Dendritic cell treated with granulocyte-macrophage colony-stimulating factor and Interleukin-4, amounts not matched to agents 40 ng/mL and 50 ng/mL, for 4 days (primary cell): ENCODE results near the gene TLR7.

Source experiments
- H3K27ac Mint-ChIP-seq: one replicate; pipeline ENCODE4 v1.8.0; 2022; ENCODE audit warnings: mild to moderate bottlenecking, mixed read lengths
- H3K27me3 Mint-ChIP-seq: one replicate; pipeline ENCODE4 v1.8.0; 2022; ENCODE audit warnings: mild to moderate bottlenecking, mixed read lengths
- H3K36me3 Mint-ChIP-seq: one replicate; pipeline ENCODE4 v1.8.0; 2022; ENCODE audit warnings: low read depth, mixed read lengths
- H3K4me1 Mint-ChIP-seq: one replicate; pipeline ENCODE4 v1.8.0; 2022; ENCODE audit warnings: low read depth, mixed read lengths
- H3K4me3 Mint-ChIP-seq: one replicate; pipeline ENCODE4 v1.8.0; 2022; ENCODE audit warnings: mild to moderate bottlenecking, moderate library complexity, mixed read lengths
- H3K9me3 Mint-ChIP-seq: one replicate; pipeline ENCODE4 v1.8.0; 2022; ENCODE audit warnings: mixed read lengths
- intact Hi-C: fragments of 100-400 bp; cut with micrococcal nuclease; formaldehyde crosslinking; loops from one replicate; pipeline ENCODE4 v1.15.0; 2022

Gene TLR7

DNA sequence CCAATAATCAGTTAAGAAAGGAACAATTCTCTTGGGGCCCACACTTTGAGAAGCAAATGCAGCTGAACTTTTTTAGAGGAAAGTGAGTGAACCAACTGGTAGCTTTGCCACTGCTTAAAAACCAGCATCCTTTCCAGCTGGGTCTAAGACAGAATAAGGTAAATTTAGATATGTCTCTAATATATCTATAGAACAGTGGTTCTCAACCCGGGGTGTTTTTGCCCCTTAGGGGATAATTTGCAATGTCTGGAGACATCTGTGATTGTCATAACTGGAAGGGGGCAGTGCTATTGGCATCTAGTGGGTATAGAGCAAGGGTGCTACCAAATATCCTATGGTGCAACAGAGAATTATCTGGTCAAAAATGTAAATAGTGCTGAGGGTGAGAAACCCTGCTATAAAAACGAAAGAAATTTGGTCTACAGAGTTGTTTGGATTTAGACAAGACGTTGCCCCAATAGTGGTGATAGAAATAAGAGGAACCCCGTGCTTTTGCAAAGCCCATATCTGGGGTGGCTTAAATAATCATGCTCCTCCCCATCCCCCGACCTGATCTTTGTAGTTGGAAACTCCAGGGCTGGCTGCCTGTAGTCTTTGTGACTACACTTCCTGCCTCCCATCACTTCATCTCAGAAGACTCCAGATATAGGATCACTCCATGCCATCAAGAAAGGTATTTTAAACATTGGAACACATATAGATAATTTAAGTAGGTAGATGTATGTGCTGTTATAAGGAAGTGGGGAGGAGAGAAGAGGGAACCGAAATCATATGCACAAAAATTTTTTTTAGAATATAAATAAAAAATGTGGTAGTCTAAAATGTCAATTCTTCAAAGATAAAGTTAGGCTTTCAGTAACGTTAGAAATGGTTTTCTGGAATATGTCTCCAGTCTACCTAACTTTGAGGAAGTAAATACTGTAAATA, at the start of gene TLR7:
Gene TLR7, plus strand, starts transcription at position 622 of the 927 bp plus-strand sequence. CDS start 507 bp downstream, outside the sequence.
- H3K36me3 Mint-ChIP-seq = no peaks in the 10 kb centered on the region
- peak within 1 kb of the TSS; percentile 65 for H3K27ac Mint-ChIP-seq
- H3K27me3 Mint-ChIP-seq = no peaks in the 10 kb centered on the region
- H3K4me3 Mint-ChIP-seq = peak within 1 kb of the TSS; percentile 51
- intact Hi-C loops = no loop called here
- peaks cover 35% of the 10 kb centered on the region for H3K4me1 Mint-ChIP-seq
- peaks cover 8% of the 10 kb centered on the region for H3K9me3 Mint-ChIP-seq

DNA sequence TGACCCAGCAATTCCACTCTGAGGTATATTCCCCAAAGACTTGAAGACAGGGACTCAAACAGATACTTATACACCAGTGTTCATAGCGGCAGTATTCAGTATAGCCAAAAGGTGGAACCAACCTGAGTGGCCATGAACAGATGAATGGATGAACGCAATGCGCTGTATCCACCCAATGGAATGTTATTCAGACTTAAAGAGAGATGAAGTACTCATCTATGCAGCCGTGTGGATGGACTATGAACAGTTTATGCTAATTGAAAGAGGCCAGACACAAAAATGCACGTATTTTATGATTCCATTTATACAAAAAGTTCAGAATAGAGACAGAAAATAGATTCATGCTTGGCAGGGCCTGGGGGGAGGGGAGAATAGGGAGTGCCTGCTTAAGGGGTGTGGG, 49.3 kb upstream of the TLR7 start:
- Mint-ChIP-seq H3K4me3 (no peak overlapping the region), H3K27ac (no peak overlapping the region), H3K4me1 (no peaks in the 10 kb centered on the region), H3K9me3 (no peaks in the 10 kb centered on the region), H3K36me3 (peaks cover 28% of the 10 kb centered on the region), H3K27me3 (no peaks in the 10 kb centered on the region)
- intact Hi-C loops = no loop called here

DNA sequence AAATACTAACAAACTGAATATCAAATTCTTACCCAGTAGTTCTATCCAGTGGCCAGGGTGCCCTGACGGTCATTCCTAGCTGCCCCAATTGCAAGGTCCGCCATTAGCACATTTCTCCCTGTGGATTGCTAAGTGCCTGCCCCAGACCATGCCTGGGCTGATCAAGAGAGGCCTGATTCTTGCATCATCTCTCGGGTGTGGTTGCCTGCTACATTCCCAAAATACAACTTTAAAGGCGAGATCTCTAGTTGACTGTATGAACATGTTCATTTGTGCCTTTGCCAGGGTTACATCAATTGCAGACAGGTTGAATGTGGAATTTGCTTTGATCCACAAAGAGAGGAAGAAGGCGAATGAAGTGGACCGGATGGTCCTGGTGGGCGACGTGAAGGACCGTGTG, 47.6 kb upstream of the TLR7 start:
- Mint-ChIP-seq H3K27ac (no peak overlapping the region), H3K36me3 (peaks cover 32% of the 10 kb centered on the region), H3K9me3 (no peaks in the 10 kb centered on the region), H3K4me1 (no peaks in the 10 kb centered on the region), H3K4me3 (no peak overlapping the region), H3K27me3 (no peaks in the 10 kb centered on the region)
- intact Hi-C loops = no loop called here

DNA sequence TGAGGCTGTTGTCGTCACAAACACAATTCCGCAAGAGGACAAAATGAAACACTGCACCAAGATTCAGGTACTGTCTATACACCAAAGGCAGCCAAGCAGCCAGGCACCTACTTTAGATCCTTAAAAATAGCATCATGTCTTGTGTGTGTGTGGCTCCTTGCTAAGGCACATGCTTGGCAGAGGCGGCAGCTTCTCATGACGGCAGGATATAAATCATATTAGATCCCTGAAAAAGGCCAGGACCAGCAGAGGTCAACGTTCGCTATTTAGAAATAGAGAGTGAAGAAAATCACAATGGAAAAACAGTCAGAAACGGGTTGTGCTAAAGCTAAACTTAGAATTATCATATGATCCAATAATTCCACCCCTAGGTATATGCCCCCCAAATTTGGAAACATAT, 46.1 kb upstream of the TLR7 start:
- H3K9me3 Mint-ChIP-seq = no peaks in the 10 kb centered on the region
- no peak overlapping the region for H3K4me3 Mint-ChIP-seq
- H3K4me1 Mint-ChIP-seq = peaks cover 5% of the 10 kb centered on the region
- intact Hi-C loops = no loop called here
- H3K27me3 Mint-ChIP-seq = no peaks in the 10 kb centered on the region
- peaks cover 45% of the 10 kb centered on the region for H3K36me3 Mint-ChIP-seq
- H3K27ac Mint-ChIP-seq = no peak overlapping the region

DNA sequence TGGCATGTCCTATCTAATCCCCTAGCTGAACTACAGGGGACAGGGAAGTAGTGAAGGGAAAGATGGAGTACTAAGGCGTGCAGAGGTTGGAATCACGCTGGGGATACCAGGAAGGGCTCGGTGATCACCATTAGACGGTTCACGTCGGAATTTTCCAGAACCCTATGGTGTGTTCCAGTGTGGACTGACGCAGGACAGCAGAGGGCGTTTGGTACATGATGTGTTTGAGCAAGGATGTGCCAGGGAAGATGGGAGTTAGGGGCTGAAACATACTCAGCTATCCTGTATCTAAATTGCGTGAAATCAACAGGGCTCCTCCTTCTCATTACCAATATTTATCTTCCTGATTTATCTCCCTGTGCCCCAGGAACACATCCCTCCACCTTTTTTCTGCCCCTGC, 41.9 kb upstream of the TLR7 start:
- peaks cover 34% of the 10 kb centered on the region for H3K36me3 Mint-ChIP-seq
- no peak overlapping the region for H3K4me3 Mint-ChIP-seq
- peaks cover 5% of the 10 kb centered on the region for H3K4me1 Mint-ChIP-seq
- intact Hi-C loops = no loop called here
- H3K9me3 Mint-ChIP-seq = no peaks in the 10 kb centered on the region
- peaks cover 3% of the 10 kb centered on the region for H3K27me3 Mint-ChIP-seq
- no peak overlapping the region for H3K27ac Mint-ChIP-seq

DNA sequence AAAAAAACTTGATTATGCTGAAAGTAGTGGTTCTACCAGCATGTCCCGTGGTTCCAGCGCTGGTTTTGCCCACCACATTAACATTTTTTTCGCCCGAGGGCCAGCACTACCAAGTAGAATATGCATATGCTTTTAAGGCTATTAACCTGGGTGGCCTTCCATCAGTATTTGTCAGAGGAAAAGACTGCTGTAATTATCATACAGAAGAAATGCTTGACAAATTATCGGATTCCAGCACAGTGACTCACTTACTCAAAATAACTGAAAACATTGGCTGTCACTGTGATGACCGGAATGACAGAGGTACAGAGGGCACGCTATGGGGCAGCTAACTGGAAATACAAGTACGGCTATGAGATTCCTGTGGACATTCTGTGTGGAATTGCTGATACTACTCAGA, 41.1 kb upstream of the TLR7 start:
- H3K4me1 Mint-ChIP-seq = peaks cover 5% of the 10 kb centered on the region
- H3K27me3 Mint-ChIP-seq = peaks cover 3% of the 10 kb centered on the region
- H3K4me3 Mint-ChIP-seq = no peak overlapping the region
- intact Hi-C loops = no loop called here
- no peaks in the 10 kb centered on the region for H3K9me3 Mint-ChIP-seq
- H3K27ac Mint-ChIP-seq = no peak overlapping the region
- H3K36me3 Mint-ChIP-seq = peaks cover 29% of the 10 kb centered on the region

DNA sequence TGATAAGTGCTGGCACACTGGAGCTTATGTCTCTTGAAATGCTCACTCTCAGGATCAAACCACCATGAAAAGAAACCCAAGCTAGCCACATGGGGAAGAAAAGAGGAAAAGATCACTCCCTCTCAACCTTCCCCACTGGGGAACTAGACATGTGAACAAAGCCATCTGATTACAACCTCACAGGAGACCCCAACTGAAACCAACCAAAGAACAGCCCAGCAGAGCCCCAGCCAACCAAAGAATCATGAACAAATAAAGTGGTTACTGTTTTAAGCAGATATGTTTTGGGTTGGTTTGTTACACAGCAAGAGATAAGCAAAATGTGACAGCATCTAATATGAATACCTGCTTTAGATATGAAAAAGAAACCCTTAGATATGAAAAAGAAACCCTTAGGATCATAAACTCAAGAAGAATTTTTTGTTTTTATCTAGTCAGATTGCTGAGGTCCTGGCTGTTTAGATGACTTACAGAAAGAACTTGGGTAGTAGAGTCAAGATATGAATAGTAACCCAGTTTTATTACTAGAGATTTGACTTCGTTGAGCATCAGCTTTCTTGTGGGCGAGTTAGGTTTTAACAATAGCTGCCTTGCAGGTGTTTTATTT, 23.7 kb upstream of the TLR7 start:
- Mint-ChIP-seq H3K36me3 (no peaks in the 10 kb centered on the region), H3K9me3 (no peaks in the 10 kb centered on the region), H3K4me3 (no peak overlapping the region), H3K4me1 (no peaks in the 10 kb centered on the region), H3K27me3 (peaks cover 3% of the 10 kb centered on the region), H3K27ac (no peak overlapping the region)
- intact Hi-C loops = no loop called here

DNA sequence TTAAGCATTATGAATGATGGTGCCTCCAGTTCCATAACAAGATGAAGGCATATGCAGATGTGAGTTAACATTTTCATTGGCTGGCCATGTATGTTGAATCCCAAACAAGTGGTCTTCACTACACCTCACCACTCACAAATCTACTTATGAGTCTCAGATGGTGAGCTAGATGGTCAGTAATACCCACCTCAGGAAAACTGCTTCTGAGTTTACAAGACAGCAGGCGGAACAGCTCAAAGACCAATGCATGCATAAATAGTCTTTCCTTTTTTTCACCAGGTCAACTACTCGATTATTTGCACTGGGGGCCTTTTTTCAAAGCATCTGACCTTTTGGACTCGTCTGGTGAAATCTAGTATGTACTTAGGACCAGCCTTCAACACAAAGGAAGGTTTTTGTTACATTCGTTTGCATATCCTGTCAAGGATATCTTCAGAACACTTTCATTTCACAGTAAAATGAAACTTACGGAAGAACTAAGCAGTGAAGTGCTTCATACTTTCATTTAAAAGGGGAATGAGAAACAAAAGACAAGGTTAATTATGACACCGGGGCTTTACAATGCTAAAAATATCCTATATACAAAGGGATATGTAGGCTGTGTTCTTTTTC, 23.1 kb upstream of the TLR7 start:
- Mint-ChIP-seq H3K4me3 (no peak overlapping the region), H3K36me3 (no peaks in the 10 kb centered on the region), H3K9me3 (no peaks in the 10 kb centered on the region), H3K27ac (no peak overlapping the region), H3K4me1 (no peaks in the 10 kb centered on the region), H3K27me3 (no peaks in the 10 kb centered on the region)
- intact Hi-C loops = no loop called here

DNA sequence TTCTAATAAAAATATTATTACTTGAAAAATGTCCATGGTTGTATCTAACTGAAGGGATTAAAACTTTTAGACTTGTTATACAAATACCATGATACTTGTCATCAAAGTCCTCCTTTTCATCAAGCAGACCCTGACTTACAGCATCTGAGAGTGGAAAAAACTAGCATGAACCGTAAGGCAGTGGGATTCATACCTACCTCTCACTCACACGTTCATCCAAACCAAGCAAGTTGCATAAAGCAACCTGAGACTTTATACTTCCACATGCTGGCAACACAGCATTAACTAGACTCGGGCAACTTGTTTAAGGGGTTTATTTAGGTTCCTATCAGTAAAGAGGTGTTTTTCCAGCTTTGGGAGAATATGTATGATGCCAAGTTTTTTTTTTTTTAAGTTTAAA, 22.6 kb upstream of the TLR7 start:
- Mint-ChIP-seq H3K4me1 (no peaks in the 10 kb centered on the region), H3K27me3 (no peaks in the 10 kb centered on the region), H3K36me3 (no peaks in the 10 kb centered on the region), H3K27ac (no peak overlapping the region), H3K4me3 (no peak overlapping the region), H3K9me3 (no peaks in the 10 kb centered on the region)
- intact Hi-C loops = no loop called here

DNA sequence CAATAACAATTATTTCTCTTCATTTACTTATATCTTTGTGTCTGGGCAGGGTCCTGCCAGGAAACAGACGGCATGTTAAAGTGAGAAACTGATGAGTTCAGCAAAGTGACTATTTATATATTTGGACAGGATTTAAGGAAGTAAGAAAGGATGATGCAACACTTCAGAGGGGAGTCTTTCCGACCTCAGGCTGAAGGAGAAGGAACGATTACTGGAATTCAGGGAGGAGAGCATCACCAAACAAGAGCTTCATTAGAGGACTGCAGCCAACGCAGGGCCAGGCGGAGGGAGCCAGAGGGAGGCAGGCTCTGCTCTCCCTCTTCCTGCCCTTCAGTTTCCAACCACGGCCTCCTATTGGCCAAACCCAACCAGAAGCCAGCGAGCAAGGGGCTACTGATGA, 1.5 kb upstream of the TLR7 start:
- Mint-ChIP-seq H3K27ac (peak overlapping the region; percentile 77), H3K27me3 (no peaks in the 10 kb centered on the region), H3K9me3 (peaks cover 8% of the 10 kb centered on the region), H3K4me1 (peaks cover 29% of the 10 kb centered on the region), H3K4me3 (no peak overlapping the region), H3K36me3 (no peaks in the 10 kb centered on the region)
- intact Hi-C loops = no loop called here

DNA sequence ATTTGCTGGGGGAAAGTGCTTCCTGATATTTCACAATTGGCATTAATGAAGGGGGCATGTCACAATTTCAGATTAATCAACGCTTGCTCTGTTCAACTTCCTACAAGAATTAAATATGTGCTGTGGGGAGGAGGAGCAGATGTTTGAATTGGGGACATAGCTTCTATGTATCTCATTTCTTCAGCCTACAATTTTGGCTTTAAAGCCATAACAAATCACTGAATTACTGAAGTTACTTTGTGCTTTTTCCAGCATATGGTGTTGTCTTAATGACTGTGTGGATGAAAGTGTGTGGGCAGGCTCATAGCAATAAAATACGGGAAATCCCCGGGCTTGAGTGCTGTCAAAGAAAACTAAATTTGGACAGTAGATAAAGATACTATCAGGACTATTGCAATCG, 813 bp downstream of the TLR7 start:
- Mint-ChIP-seq H3K4me3 (peak overlapping the region; percentile 51), H3K27me3 (no peaks in the 10 kb centered on the region), H3K27ac (peak overlapping the region; percentile 65), H3K9me3 (peaks cover 5% of the 10 kb centered on the region), H3K4me1 (peaks cover 42% of the 10 kb centered on the region), H3K36me3 (no peaks in the 10 kb centered on the region)
- intact Hi-C loops = no loop called here

DNA sequence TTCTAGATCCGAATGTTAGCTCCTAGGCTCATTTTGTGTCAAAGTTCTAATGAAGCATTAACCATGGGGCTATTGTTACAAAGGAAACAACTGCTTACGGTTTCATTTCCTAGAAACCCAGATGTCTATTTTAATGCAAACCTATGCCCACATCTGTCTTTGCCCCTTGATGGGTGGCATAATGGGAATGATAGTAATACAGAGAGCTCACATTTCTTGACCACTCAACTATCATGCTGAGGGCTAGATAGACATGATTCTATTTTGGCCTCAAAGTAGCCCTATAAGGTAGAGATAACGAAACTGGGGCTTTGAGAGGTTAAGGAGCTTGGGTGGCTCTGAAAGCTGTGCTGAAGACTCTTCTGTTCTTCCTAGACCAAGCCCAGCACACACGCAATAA, 1.9 kb downstream of the TLR7 start:
- H3K27ac Mint-ChIP-seq = peak overlapping the region; percentile 13

DNA sequence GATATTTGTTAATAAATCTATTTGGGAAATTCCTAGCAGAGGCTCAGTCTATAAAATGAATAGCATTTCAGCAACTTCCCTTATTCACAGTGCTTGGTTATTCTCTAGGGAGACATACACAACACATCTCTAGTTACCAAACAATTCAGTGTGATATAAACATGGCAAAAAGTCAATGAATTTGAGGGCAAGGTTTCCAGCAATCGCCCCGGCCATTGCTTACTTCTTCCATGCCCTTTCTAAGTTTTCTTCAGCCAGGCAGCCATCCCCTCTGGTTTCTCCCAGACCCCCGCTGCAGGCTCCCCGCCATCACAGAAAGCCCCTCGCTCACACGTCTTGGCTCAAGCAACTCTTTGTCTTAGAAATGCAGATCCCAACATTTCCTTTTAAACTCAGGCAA, 4.4 kb downstream of the TLR7 start:
- Mint-ChIP-seq H3K27me3 (no peaks in the 10 kb centered on the region), H3K4me3 (peak overlapping the region; percentile 20), H3K27ac (peak overlapping the region; percentile 43), H3K4me1 (peaks cover 38% of the 10 kb centered on the region), H3K9me3 (no peaks in the 10 kb centered on the region), H3K36me3 (peaks cover 5% of the 10 kb centered on the region)
- intact Hi-C loops = no loop called here

More for the DNA sequence above, 1.9 kb downstream of the TLR7 start:
- Mint-ChIP-seq H3K36me3 (peaks cover 5% of the 10 kb centered on the region), H3K27me3 (no peaks in the 10 kb centered on the region), H3K4me1 (peaks cover 42% of the 10 kb centered on the region), H3K4me3 (no peak overlapping the region), H3K9me3 (no peaks in the 10 kb centered on the region)
- intact Hi-C loops = no loop called here

DNA sequence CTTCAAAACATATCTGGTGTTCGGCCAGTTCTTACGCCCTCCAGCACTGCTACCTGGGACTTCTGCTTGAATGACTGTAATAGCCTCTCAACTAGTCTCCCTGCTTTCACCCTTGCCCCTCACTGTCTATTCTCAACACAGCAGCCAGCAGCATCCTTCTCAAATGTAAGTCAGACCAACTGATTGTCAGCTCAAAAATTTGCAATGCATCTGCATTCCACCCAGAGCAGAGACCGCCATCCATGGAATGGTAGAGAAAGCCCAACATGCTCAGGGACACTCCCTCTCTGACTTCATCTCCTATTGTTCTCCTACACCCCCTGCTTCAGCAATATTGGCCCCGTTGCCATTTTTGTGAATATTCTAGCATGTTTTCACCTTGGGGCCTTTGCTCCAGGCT, 5.9 kb downstream of the TLR7 start:
- H3K4me3 Mint-ChIP-seq = no peak overlapping the region
- intact Hi-C loops = no loop called here
- no peaks in the 10 kb centered on the region for H3K27me3 Mint-ChIP-seq
- peak overlapping the region; percentile 21 for H3K27ac Mint-ChIP-seq
- H3K9me3 Mint-ChIP-seq = no peaks in the 10 kb centered on the region
- H3K36me3 Mint-ChIP-seq = peaks cover 5% of the 10 kb centered on the region
- peaks cover 36% of the 10 kb centered on the region for H3K4me1 Mint-ChIP-seq
